ENCODE measurements around the gene ZMIZ1.

ZMIZ1 gene

DNA sequence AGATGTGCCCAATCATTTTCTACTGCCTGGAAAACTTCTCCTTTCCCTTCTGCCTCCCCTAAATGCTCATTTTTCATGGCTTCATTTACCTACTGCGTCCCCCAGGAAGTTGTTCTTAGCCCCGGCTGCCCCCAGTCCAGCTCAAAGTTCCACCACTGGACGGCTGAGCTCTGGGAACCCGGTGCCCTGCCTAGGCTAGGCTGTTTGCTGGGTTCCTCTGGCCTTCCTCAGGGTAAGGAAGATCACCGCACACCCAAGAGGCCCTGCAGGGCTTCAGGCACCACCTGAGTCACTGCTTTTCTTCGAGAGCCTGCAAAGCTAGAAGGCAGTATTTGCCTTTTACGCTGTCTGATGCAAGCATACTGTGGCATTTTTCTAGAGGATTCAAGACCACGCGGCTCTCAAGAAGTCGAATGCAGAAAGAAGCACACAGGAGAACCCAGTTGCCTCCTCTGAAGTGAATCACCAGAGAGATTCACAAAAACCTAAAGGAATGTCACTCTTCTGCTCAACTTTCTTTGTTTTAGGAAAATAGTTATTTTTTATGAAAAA, 46.7 kb upstream of the ZMIZ1 start:
- no peak overlapping the region for H3K4me3 ChIP-seq (ENCODE audit: low read length)
- no peak for DNase-seq (ENCODE audit: low read depth)
- TF ChIP-seq, protein P1, sequence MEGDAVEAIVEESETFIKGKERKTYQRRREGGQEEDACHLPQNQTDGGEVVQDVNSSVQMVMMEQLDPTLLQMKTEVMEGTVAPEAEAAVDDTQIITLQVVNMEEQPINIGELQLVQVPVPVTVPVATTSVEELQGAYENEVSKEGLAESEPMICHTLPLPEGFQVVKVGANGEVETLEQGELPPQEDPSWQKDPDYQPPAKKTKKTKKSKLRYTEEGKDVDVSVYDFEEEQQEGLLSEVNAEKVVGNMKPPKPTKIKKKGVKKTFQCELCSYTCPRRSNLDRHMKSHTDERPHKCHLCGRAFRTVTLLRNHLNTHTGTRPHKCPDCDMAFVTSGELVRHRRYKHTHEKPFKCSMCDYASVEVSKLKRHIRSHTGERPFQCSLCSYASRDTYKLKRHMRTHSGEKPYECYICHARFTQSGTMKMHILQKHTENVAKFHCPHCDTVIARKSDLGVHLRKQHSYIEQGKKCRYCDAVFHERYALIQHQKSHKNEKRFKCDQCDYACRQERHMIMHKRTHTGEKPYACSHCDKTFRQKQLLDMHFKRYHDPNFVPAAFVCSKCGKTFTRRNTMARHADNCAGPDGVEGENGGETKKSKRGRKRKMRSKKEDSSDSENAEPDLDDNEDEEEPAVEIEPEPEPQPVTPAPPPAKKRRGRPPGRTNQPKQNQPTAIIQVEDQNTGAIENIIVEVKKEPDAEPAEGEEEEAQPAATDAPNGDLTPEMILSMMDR (conservative IDR thresholded peaks at IDR 0.05; ENCODE audit: low read depth, low read length), result no peak

DNA sequence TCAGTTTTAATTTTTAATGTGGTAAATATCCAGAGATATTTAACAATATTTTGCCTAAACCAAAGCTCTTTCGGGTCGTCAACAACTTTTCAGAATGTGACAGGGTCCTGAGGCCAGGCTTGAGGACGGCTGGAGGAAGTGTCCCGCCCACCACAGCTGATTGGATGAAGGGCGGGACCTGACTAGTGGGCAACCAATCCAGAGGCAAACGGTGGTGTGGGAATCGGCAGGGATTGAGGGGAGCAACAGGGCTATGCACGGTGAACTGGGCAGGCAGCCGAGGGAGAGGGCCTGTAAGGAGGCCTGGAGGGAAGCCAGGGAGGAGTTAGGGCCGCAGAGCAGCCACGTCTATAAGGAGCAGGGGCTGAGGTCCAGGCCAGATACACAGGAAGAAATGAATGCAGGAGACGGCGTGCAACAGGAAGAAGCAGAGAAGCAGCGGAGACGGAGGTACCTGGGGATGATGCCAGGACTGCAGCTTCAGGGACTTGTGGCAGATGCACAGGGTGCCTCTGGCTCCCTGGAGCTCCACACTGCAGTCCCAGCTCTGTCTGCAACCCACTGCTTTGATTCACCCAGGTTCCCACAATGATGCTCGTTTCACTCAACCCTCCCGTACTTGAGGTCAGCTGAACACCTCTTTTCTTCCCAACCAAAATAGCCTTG, 46.1 kb upstream of the ZMIZ1 start:
- DNase-seq (ENCODE audit: low read depth), result peak; percentile 34
- TF ChIP-seq, protein P1 (conservative IDR thresholded peaks at IDR 0.05; ENCODE audit: low read depth, low read length), result no peak
- no peak overlapping the region for H3K4me3 ChIP-seq (ENCODE audit: low read length)

DNA sequence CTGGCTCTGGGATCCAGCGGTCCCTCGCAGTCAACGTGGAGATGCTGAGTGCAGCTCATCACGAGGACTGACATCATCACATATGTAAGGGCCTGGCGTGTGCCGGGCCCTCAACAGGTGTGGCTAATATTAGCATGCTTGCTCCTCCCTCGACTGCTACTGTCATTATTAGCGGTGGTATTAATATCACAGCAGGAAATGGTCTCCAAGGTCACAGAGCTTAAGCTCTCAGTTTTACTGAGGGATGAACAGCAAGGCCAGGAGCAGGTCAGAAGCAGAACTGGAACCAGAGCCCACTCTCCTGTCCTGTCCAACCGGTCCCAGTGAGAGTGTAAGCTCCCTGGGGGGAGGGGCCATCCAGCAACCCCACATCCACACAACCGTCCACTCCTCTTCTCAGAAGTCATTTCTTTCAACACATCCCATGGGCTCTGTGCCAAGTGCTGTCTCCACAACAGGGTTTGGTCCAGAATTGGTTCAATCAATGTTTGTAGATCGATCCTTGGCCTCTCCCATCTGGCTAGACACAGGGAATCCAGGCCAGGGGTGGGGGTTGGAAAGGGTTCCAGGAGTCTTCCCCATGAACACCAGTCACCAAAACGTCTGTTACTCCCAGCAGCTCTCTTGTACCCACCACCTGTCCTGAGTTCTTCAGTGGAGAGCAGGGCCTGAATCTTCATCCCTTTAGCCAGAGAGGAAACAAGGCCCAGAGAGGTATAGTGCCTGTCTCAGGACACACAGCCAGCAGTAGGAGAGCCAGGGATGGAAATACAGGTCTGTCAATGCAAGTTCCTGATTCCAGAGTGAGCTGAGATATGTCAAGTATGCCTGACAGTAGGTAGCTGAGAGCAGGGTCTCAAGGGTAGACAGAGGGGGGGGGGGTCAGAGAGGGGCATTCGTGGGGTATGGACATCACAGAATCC, 45.3 kb upstream of the ZMIZ1 start:
- no peak overlapping the region for H3K4me3 ChIP-seq (ENCODE audit: low read length)
- DNase-seq (ENCODE audit: low read depth), result no peak
- TF ChIP-seq, protein P1 (conservative IDR thresholded peaks at IDR 0.05; ENCODE audit: low read depth, low read length), result no peak

DNA sequence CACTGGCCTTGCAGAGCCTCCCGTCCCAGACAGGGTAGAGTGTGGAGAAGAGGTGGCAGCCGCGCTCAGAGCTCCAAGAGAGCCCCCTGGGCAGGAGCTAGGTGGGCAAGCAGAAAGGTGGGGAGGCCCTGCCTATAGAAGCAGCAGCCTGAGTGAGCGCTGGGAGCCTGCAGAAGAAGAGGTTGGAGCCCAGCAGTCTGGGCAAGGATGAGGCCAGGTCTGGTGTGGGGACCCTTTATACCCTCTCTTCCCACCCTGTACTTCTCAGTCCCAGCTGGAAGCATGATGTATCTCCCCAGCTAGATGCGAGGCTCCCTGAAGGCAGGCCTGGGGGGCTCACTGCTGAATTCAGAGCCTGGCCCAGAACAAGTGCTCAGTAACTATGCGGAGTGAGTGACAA, 44.5 kb upstream of the ZMIZ1 start:
- TF ChIP-seq, protein P1 (conservative IDR thresholded peaks at IDR 0.05; ENCODE audit: low read depth, low read length), result no peak
- DNase-seq (ENCODE audit: low read depth), result no peak
- H3K4me3 ChIP-seq (ENCODE audit: low read length), result no peak overlapping the region

GRCh38 chr10:79024720-79025198, 44.0 kb upstream of the ZMIZ1 start:
- H3K4me3 ChIP-seq (ENCODE audit: low read length), result no peak overlapping the region
- no peak for DNase-seq (ENCODE audit: low read depth)
- TF ChIP-seq, protein P1 (conservative IDR thresholded peaks at IDR 0.05; ENCODE audit: low read depth, low read length), result no peak

- no peak for DNase-seq (ENCODE audit: low read depth)
- TF ChIP-seq, protein P1 (conservative IDR thresholded peaks at IDR 0.05; ENCODE audit: low read depth, low read length), result no peak
- H3K4me3 ChIP-seq (ENCODE audit: low read length), result no peak overlapping the region
These were observed 43.5 kb upstream of the ZMIZ1 start for GRCh38 chr10:79025199-79025832.

All from retinal pigment epithelial cell (primary cell).